H1 (cell line): Measurements from ENCODE around the gene UGGT2. TPM values are rescaled to one million over a fixed set of nuclear protein-coding genes. Genes with fewer than 3 reads are reported as not detected.

Source experiments
- CTCF ChIA-PET: fragments of 300-600 bp; sonication (Branson Sonifier 250); formaldehyde crosslinking; loops from one replicate; lab custom pipeline; 2021; ENCODE audit not compliant: partially characterized antibody; lab: Charles Lee
- POLR2A ChIA-PET: fragments of 300-600 bp; sonication (Branson Sonifier 250); formaldehyde crosslinking; loops from one replicate; lab custom pipeline; 2021; ENCODE audit warnings: inconsistent platforms; ENCODE audit not compliant: partially characterized antibody; lab: Charles Lee
- DNase-seq, 2 experiments: peaks; one replicate each; pipeline versions ENCODE4 v3.0.0 to v3.0.0-alpha.2; 2010 to 2022; ENCODE audit warnings: low spot score in 2 of 2, low read depth in 1 of 2, mixed read lengths in 1 of 2
- FAIRE-seq: peaks from 2 replicates; lab custom pipeline; 2011; peaks lifted over from hg19 to GRCh38; lab: Jason Lieb, UNC
- H2AFZ ChIP-seq: 2 replicates; pipeline ENCODE4 v1.8.1; 2012; ENCODE audit warnings: low read length, inconsistent platforms
- H2AK5ac ChIP-seq: 2 replicates; pipeline ENCODE4 v1.6.1; 2013; ENCODE audit warnings: low read depth, low read length
- H2BK120ac ChIP-seq: replicated peaks from 2 replicates; pipeline ENCODE3; 2013; ENCODE audit warnings: low read depth, low read length, inconsistent platforms
- H2BK12ac ChIP-seq: 2 replicates; pipeline ENCODE4 v1.6.1; 2013; ENCODE audit warnings: low read depth, low read length
- H2BK15ac ChIP-seq: 2 replicates; pipeline ENCODE4 v1.6.1; 2013; ENCODE audit warnings: low read length
- H2BK20ac ChIP-seq: 2 replicates; pipeline ENCODE4 v1.6.1; 2013; ENCODE audit warnings: low read length
- H2BK5ac ChIP-seq: 2 replicates; pipeline ENCODE4 v1.6.1; 2013; ENCODE audit warnings: low read depth, low read length
- H3K14ac ChIP-seq: 2 replicates; pipeline ENCODE4 v1.6.1; 2013; ENCODE audit warnings: inconsistent platforms; ENCODE audit not compliant: insufficient read length
- H3K18ac ChIP-seq: 2 replicates; pipeline ENCODE4 v1.6.1; 2013; ENCODE audit warnings: low read length; ENCODE audit errors: extremely low read depth
- H3K23ac ChIP-seq: 2 replicates; pipeline ENCODE4 v1.6.1; 2013; ENCODE audit warnings: inconsistent platforms; ENCODE audit not compliant: insufficient read length
- H3K23me2 ChIP-seq: 2 replicates; pipeline ENCODE4 v1.6.1; 2013; ENCODE audit warnings: low read depth, low read length
- H3K27ac ChIP-seq: 2 replicates; pipeline ENCODE4 v1.6.1; 2011; ENCODE audit warnings: low read depth, low read length, inconsistent platforms
- H3K27me3 ChIP-seq, 4 experiments: replicated peaks in 1 of 4; 1 replicate in 1 of 4; 2 replicates in 3 of 4; pipeline versions ENCODE4 v1.6.1 to v1.8.1; 2011 to 2013; ENCODE audit warnings: low read length in 3 of 4, mild to moderate bottlenecking in 3 of 4, inconsistent platforms in 2 of 4, mixed read lengths in 2 of 4, moderate library complexity in 1 of 4; ENCODE audit not compliant: control insufficient read depth in 3 of 4, insufficient read depth in 3 of 4; ENCODE audit errors: extremely low read depth in 1 of 4
- H3K36me3 ChIP-seq, 4 experiments: 2 replicates each; pipeline versions ENCODE4 v1.6.1 to v1.8.1; 2011 to 2013; ENCODE audit warnings: mild to moderate bottlenecking in 4 of 4, low read length in 3 of 4, moderate library complexity in 2 of 4, control low read depth in 1 of 4, inconsistent platforms in 1 of 4; ENCODE audit not compliant: insufficient read depth in 4 of 4, control insufficient read depth in 2 of 4
- H3K4ac ChIP-seq: replicated peaks from 2 replicates; pipeline ENCODE3; 2013; ENCODE audit warnings: low read length, low read depth, mixed read lengths, inconsistent platforms; ENCODE audit not compliant: insufficient read length
- H3K4me1 ChIP-seq, 4 experiments: replicated peaks in 1 of 4; 1 replicate in 1 of 4; 2 replicates in 3 of 4; pipeline versions ENCODE4 v1.6.1 to v1.8.1; 2011 to 2013; ENCODE audit warnings: low read length in 3 of 4, inconsistent platforms in 2 of 4, mixed read lengths in 1 of 4; ENCODE audit not compliant: insufficient read depth in 4 of 4, control insufficient read depth in 3 of 4
- H3K4me2 ChIP-seq, 2 experiments: 2 replicates each; pipeline versions ENCODE4 v1.6.1 to v1.8.1; 2011 to 2013; ENCODE audit warnings: low read depth in 2 of 2, low read length in 2 of 2, control low read depth in 1 of 2, inconsistent platforms in 1 of 2, mild to moderate bottlenecking in 1 of 2; ENCODE audit not compliant: insufficient read depth in 1 of 2
- H3K4me3 ChIP-seq, 4 experiments: fragments of 200-600, 300-600 bp in 1 of 4; sonication (generic), shearing (Covaris generic), sonication (Bioruptor Twin) in 1 of 4; 2 replicates each; pipeline versions ENCODE4 v1.5.1 to v1.8.1; 2011 to 2016; ENCODE audit warnings: low read length in 4 of 4, low read depth in 3 of 4, control low read depth in 2 of 4, inconsistent platforms in 2 of 4, mild to moderate bottlenecking in 2 of 4, mixed read lengths in 1 of 4, moderate library complexity in 1 of 4; ENCODE audit not compliant: insufficient read depth in 2 of 4; ENCODE audit errors: extremely low read depth in 1 of 4
- H3K56ac ChIP-seq: replicated peaks from 2 replicates; pipeline ENCODE3; 2013; ENCODE audit warnings: low read depth, mild to moderate bottlenecking, mixed read lengths, low read length, inconsistent platforms; ENCODE audit not compliant: insufficient read length
- H3K79me1 ChIP-seq: 2 replicates; pipeline ENCODE4 v1.6.1; 2013; ENCODE audit warnings: low read depth, low read length, control low read depth
- H3K79me2 ChIP-seq, 2 experiments: 2 replicates each; pipeline versions ENCODE4 v1.6.1 to v1.8.1; 2012 to 2013; ENCODE audit warnings: low read length in 2 of 2, mild to moderate bottlenecking in 2 of 2, inconsistent platforms in 1 of 2; ENCODE audit not compliant: insufficient read depth in 2 of 2, control insufficient read depth in 1 of 2
- H3K9ac ChIP-seq, 4 experiments: replicated peaks in 1 of 4; 1 replicate in 1 of 4; 2 replicates in 3 of 4; pipeline versions ENCODE4 v1.6.1 to v1.8.1; 2011 to 2013; ENCODE audit warnings: low read depth in 3 of 4, low read length in 3 of 4, control low read depth in 2 of 4, mild to moderate bottlenecking in 2 of 4, moderate library complexity in 2 of 4, inconsistent platforms in 1 of 4; ENCODE audit errors: extremely low read depth in 1 of 4
- H3K9me3 ChIP-seq, 2 experiments: 2 replicates each; pipeline versions ENCODE4 v1.6.1 to v1.8.1; 2012 to 2013; ENCODE audit warnings: mild to moderate bottlenecking in 2 of 2, moderate library complexity in 2 of 2, control low read depth in 1 of 2, inconsistent platforms in 1 of 2, low read depth in 1 of 2, low read length in 1 of 2, mixed read lengths in 1 of 2; ENCODE audit not compliant: insufficient read depth in 2 of 2
- H4K20me1 ChIP-seq, 2 experiments: replicated peaks in 1 of 2; 2 replicates each; pipeline versions ENCODE3 to v1.8.1; 2011 to 2013; ENCODE audit warnings: inconsistent platforms in 2 of 2, low read length in 2 of 2, mild to moderate bottlenecking in 1 of 2; ENCODE audit not compliant: insufficient read depth in 2 of 2, control insufficient read depth in 1 of 2
- H4K5ac ChIP-seq: 2 replicates; pipeline ENCODE4 v1.6.1; 2013; ENCODE audit warnings: low read length, low read depth, mixed read lengths, inconsistent platforms; ENCODE audit not compliant: insufficient read length
- H4K8ac ChIP-seq: 2 replicates; pipeline ENCODE4 v1.8.0; 2013; ENCODE audit warnings: mild to moderate bottlenecking, moderate library complexity, low read length, inconsistent platforms; ENCODE audit not compliant: insufficient read depth; ENCODE audit errors: extremely low read depth
- H4K91ac ChIP-seq: replicated peaks from 2 replicates; pipeline ENCODE3; 2013; ENCODE audit warnings: low read length, mixed read lengths, inconsistent platforms; ENCODE audit not compliant: insufficient read length
- CHD1 ChIP-seq: IDR thresholded peaks from 2 replicates; pipeline ENCODE4 v1.6.1; 2012; ENCODE audit warnings: low read depth, low read length, improper control_type of control experiment
- GTF2F1 ChIP-seq: IDR thresholded peaks from 2 replicates; pipeline ENCODE4 v1.6.1; 2012; ENCODE audit warnings: low read depth, low read length, improper control_type of control experiment, borderline replicate concordance
- MAFK ChIP-seq: IDR thresholded peaks from 2 replicates; pipeline ENCODE4 v1.6.1; 2012; ENCODE audit warnings: low read depth, mild to moderate bottlenecking, improper control_type of control experiment, low read length
- PHF8 ChIP-seq: fragments of 200-600 bp; sonication (generic); conservative IDR thresholded peaks from 2 replicates; pipeline ENCODE4 v1.7.1; 2012; ENCODE audit warnings: low read depth, mild to moderate bottlenecking, inconsistent platforms, low read length, moderate library complexity
- RBBP5 ChIP-seq: IDR thresholded peaks from 2 replicates; pipeline ENCODE4 v1.7.1; 2012; ENCODE audit warnings: low read depth, mild to moderate bottlenecking, inconsistent platforms, low read length, moderate library complexity, borderline replicate concordance
- RNF2 ChIP-seq: fragments of 200-900, 300-1000 bp; sonication (generic); IDR thresholded peaks from 2 replicates; pipeline ENCODE4 v1.7.1; 2016; ENCODE audit warnings: borderline replicate concordance, low read depth, mild to moderate bottlenecking, antibody characterized with exemption, low read length; ENCODE audit not compliant: poor library complexity, severe bottlenecking; ENCODE audit errors: missing control alignments
- SP1 ChIP-seq: IDR thresholded peaks from 2 replicates; pipeline ENCODE4 v1.6.1; 2011; ENCODE audit warnings: low read depth, low read length
- SP2 ChIP-seq: IDR thresholded peaks from 2 replicates; pipeline ENCODE4 v1.6.1; 2012; ENCODE audit warnings: mild to moderate bottlenecking, low read length, inconsistent platforms
- TAF1 ChIP-seq: IDR thresholded peaks from 2 replicates; pipeline ENCODE4 v1.6.1; 2011; ENCODE audit warnings: mild to moderate bottlenecking, low read depth, low read length
- TBP ChIP-seq: IDR thresholded peaks from 2 replicates; pipeline ENCODE4 v1.6.1; 2011; ENCODE audit warnings: low read depth, low read length, improper control_type of control experiment
- WGBS, 2 experiments: shearing (Covaris generic) in 1 of 2; methylation state at CpG; one replicate each; pipeline versions ENCODE4 v1.1.6 to v1.1.7; 2013 to 2015; ENCODE audit warnings: low lambda C conversion rate in 2 of 2, mixed read lengths in 2 of 2, inconsistent platforms in 1 of 2, low coverage in 1 of 2, missing lambda C conversion rate in 1 of 2; ENCODE audit not compliant: insufficient replicate concordance in 2 of 2, insufficient coverage in 1 of 2, insufficient read length in 1 of 2; ENCODE audit errors: extremely low coverage in 1 of 2, missing lambda C conversion rate in 1 of 2; 5-methylcytosine and 5-hydroxymethylcytosine counted together
- polyA plus RNA-seq, 7 experiments: library from polyadenylated mRNA; depleted of rRNA in 3 of 7; stranded (reverse) in 5 of 7; unstranded in 2 of 7; fragments of >200 nt in 5 of 7; fragments of 200-250 nt in 2 of 7; gene quantifications; 1 replicate in 5 of 7; 2 replicates in 1 of 7; 4 replicates in 1 of 7; pipeline versions ENCODE4 v1.2.1 to v1.2.3, GENCODE V29; 2011 to 2013; ENCODE audit warnings: missing spikeins in 2 of 7, mixed read lengths in 2 of 7
- total RNA-seq: library from RNA; stranded (reverse); fragmentation: NEBNext Ultra II Directional; extraction: Animal tissue kit (Norgen Biotek cat#: 25700); gene quantifications from 2 replicates; pipeline ENCODE4 v1.2.1, GENCODE V29; 2021
- TF ChIP-seq, protein P1 (sequence below): IDR thresholded peaks from 2 replicates; pipeline ENCODE4 v1.6.1; 2012; ENCODE audit warnings: low read length, inconsistent platforms
- TF ChIP-seq, protein P2 (sequence below): IDR thresholded peaks from 2 replicates; pipeline ENCODE4 v1.6.1; 2011; ENCODE audit warnings: low read length, improper control_type of control experiment

UGGT2 gene
- total and polyA plus RNA-seq, 2 of the 8 experiments (the other 6 are each of a cell fraction or from before 2014, with no cell fraction given), result 5.9 to 25.1 TPM

DNA sequence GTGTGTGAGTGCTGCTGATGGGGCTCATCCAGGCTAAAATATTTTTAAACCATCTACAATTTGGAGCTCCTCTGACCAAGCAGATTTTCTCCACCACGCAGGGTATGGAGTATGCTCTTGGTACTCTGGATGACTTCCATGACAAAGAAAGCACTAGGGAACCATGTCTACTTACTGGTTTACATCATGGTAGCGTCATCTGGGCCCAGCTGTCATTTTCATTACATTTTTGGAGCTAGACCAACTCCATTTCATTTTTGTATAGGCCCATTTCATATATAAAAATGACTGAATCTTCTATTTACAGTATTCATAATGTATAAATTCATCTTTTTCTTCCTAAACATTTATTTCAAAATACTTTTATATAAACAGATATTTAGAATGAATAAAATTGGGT, 191.9 kb downstream of the UGGT2 start:
- Histone ChIP-seq H3K18ac (no peak overlapping the region), H3K9ac (no peak overlapping the region), H3K27ac (no peak overlapping the region), H3K23ac (no peak overlapping the region), H2BK15ac (no peak overlapping the region), H2BK120ac (no peak overlapping the region), H2BK5ac (no peak overlapping the region), H3K56ac (no peak overlapping the region), H3K14ac (no peak overlapping the region), H3K4me2 (no peak overlapping the region), H3K27me3 (no peaks in the 10 kb centered on the region), H4K91ac (no peak overlapping the region), H3K79me2 (no peaks in the 10 kb centered on the region), H3K79me1 (no peaks in the 10 kb centered on the region), H3K4me3 (no peak overlapping the region), H2AK5ac (no peak overlapping the region), H3K4ac (no peak overlapping the region), H4K8ac (no peak overlapping the region), H3K4me1 (no peaks in the 10 kb centered on the region), H4K5ac (no peak overlapping the region), H3K9me3 (no peaks in the 10 kb centered on the region), H3K36me3 (no peaks in the 10 kb centered on the region; a peak in 2 of 8 replicates), H2BK12ac (no peak overlapping the region), H2BK20ac (no peak overlapping the region), H2AFZ (no peak overlapping the region), H3K23me2 (no peaks in the 10 kb centered on the region), H4K20me1 (no peaks in the 10 kb centered on the region)
- no peak for FAIRE-seq
- ChIA-PET CTCF (interaction anchor here (1.4 kb wide), 1 partner anchor 27 kb away, joined by 3 read pairs; no protein-coding TSS in a partner anchor), POLR2A (no interaction called here)
- WGBS, 2 experiments, result 89% methylated on average over 2 of the region's 2 CpGs; no CpG with 5 or more reads in 1 of the 2 experiments
- DNase-seq, result no peak
- TF ChIP-seq SP2, result no peak
- TF ChIP-seq RNF2, result no peak
- no peak for TF ChIP-seq GTF2F1
- TF ChIP-seq RBBP5, result no peak
- TF ChIP-seq CHD1, result no peak
- TF ChIP-seq, protein P1, sequence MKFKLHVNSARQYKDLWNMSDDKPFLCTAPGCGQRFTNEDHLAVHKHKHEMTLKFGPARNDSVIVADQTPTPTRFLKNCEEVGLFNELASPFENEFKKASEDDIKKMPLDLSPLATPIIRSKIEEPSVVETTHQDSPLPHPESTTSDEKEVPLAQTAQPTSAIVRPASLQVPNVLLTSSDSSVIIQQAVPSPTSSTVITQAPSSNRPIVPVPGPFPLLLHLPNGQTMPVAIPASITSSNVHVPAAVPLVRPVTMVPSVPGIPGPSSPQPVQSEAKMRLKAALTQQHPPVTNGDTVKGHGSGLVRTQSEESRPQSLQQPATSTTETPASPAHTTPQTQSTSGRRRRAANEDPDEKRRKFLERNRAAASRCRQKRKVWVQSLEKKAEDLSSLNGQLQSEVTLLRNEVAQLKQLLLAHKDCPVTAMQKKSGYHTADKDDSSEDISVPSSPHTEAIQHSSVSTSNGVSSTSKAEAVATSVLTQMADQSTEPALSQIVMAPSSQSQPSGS, result no peak
- TF ChIP-seq SP1, result no peak
- no peak for TF ChIP-seq MAFK
- TF ChIP-seq TBP, result no peak
- TF ChIP-seq, protein P2, sequence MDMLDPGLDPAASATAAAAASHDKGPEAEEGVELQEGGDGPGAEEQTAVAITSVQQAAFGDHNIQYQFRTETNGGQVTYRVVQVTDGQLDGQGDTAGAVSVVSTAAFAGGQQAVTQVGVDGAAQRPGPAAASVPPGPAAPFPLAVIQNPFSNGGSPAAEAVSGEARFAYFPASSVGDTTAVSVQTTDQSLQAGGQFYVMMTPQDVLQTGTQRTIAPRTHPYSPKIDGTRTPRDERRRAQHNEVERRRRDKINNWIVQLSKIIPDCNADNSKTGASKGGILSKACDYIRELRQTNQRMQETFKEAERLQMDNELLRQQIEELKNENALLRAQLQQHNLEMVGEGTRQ, result no peak
- no peak for TF ChIP-seq PHF8
- no peak for TF ChIP-seq TAF1
